ENCODE results near the gene SLC41A2. TPM values are rescaled to one million over a fixed set of nuclear protein-coding genes. Genes with fewer than 3 reads are reported as not detected.

SLC41A2 gene
- total RNA-seq, 4 donors from 2014 or later = 8.4 to 26.1 (median 18.0) TPM

DNA sequence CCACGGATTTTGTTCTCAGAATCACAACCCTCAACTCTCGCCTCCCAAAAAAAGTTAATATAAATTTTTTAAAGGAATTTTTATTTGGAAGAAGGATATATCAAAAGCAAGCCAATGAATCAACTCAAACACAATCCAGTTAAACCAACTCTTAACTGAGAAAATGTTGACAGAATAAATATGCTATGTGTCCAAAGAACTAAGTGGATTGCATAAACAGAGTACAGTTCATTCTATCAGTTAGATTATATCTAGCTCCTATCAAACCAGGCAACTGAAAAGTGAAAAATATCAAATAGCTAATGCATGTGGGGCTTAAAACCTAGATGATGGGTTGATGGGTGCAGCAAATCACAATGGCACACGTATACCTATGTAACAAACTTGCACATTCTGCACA, 16.6 kb downstream of the SLC41A2 start:
- Histone ChIP-seq H3K4me1 (no peaks in the 10 kb centered on the region), H3K9me3 (no peaks in the 10 kb centered on the region), H3K4me3 (no peak overlapping the region), H3K27ac (no peak overlapping the region), H3K36me3 (no peaks in the 10 kb centered on the region), H3K27me3 (no peaks in the 10 kb centered on the region)
- WGBS, 2 donors = 83 to 84% methylated on average over 3 of the region's 3 CpGs
- TF ChIP-seq CTCF (IDR thresholded peaks at IDR 0.05) (no peak), EP300 (IDR thresholded peaks at IDR 0.05) (no peak), POLR2A (IDR thresholded peaks at IDR 0.05) (no peak)
- DNase-seq (ENCODE audit: low spot score in 2 of 2) = no peak

DNA sequence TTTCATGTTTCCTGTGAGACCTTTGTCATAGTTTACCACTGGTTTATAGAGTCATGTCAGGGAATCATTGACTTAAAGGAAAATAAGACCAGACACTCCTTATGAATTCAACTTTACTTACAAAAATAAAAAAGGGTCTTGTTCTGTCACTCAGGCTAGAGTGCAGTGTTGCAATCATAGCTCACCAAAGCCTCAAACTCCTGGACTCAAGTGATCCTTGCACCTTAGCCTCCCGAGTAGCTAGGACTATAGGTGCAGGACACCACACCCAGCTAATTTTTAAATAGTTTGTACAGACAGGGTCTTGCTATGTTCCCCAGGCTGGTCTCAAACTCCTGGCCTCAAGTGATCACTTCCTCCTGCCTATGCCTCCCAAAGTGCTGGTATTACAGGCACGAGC, 19.0 kb downstream of the SLC41A2 start:
- TF ChIP-seq CTCF (IDR thresholded peaks at IDR 0.05) (no peak), EP300 (IDR thresholded peaks at IDR 0.05) (no peak), POLR2A (IDR thresholded peaks at IDR 0.05) (no peak)
- H3K4me3 ChIP-seq = no peak overlapping the region
- peak overlapping the region in 1 of 4 donors; percentile 11 for H3K27ac ChIP-seq
- no peaks in the 10 kb centered on the region for H3K36me3 ChIP-seq
- no peaks in the 10 kb centered on the region for H3K9me3 ChIP-seq
- H3K27me3 ChIP-seq = no peaks in the 10 kb centered on the region
- H3K4me1 ChIP-seq = no peaks in the 10 kb centered on the region
- WGBS, 2 donors = 72 to 78% methylated on average over 2 of the region's 2 CpGs
- DNase-seq (ENCODE audit: low spot score in 2 of 2) = no peak

DNA sequence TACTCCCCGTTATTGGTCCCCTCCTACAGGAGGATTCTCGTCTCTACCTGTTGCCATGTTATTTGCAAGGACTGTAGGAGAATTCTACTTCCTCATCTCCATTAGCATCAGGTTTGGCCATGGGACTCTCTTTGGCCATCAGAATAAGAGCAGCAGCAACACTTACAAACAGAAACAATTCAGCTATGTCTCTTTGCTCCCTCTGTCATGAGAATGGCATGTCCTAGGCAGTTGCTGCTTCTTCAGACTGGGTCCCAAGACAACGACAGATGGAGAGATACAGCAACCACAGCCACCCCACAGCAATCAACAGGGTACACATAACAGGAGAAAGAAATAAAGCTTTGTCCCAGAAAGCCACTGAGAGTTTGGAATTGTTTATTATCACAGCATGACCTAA, 19.7 kb downstream of the SLC41A2 start:
- no peaks in the 10 kb centered on the region for H3K27me3 ChIP-seq
- H3K4me1 ChIP-seq = no peaks in the 10 kb centered on the region
- no peak overlapping the region for H3K4me3 ChIP-seq

DNA sequence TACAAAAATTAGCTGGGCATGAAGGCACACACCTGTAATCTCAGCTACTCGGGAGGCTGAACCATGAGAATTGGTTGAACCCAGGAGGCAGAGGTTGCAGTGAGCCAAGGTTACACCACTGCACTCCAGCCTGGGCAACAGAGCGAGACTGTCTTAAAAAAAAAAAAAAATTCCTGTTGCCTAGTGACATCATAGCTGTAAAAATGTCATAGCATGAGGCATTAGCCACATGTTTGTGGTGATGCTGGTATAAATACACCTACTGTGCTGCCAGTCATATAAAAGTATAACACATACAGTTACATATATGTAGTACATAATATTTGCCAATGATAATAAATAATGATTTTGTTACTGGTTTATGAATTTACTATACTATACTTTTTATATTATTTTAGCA, 22.2 kb downstream of the SLC41A2 start:
- DNase-seq (ENCODE audit: low spot score in 2 of 2) = no peak
- Histone ChIP-seq H3K4me3 (no peak overlapping the region), H3K27me3 (no peaks in the 10 kb centered on the region), H3K27ac (no peak overlapping the region), H3K9me3 (no peaks in the 10 kb centered on the region), H3K36me3 (no peaks in the 10 kb centered on the region), H3K4me1 (no peaks in the 10 kb centered on the region)
- 94 to 98% methylated on average over 2 of the region's 2 CpGs for WGBS, 2 donors
- TF ChIP-seq CTCF (IDR thresholded peaks at IDR 0.05) = no peak
- TF ChIP-seq EP300 (IDR thresholded peaks at IDR 0.05) = no peak
- TF ChIP-seq POLR2A (IDR thresholded peaks at IDR 0.05) = no peak

More for the DNA sequence above, 19.7 kb downstream of the SLC41A2 start:
- Histone ChIP-seq H3K36me3 (no peaks in the 10 kb centered on the region), H3K9me3 (no peaks in the 10 kb centered on the region), H3K27ac (no peak overlapping the region)
- peak in 1 of 2 donors; percentile 45 for DNase-seq (ENCODE audit: low spot score in 2 of 2)
- TF ChIP-seq EP300 (IDR thresholded peaks at IDR 0.05) = peak in 1 of 2 donors; percentile 34
- no peak for TF ChIP-seq CTCF (IDR thresholded peaks at IDR 0.05)
- TF ChIP-seq POLR2A (IDR thresholded peaks at IDR 0.05) = no peak
- WGBS, 2 donors = 42 to 50% methylated on average over 3 of the region's 3 CpGs

DNA sequence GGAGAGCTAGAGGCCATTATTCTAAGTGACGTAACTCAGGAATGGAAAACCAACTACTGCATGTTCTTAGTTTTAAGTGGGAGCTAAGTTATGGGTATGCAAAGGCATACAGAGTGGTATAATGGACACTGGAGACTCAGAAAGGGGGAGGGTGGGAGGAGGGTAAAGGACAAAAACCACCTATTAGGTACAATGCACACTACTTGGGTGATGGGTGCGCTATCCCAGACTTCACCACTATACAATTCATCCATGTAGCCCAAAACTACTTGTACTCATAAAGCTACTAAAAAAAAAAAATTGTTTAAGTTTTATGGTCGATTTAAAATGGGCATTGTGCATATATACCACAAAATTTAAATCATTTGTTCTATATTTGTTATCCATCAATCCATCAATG, 24.3 kb downstream of the SLC41A2 start:
- H3K4me1 ChIP-seq = no peaks in the 10 kb centered on the region
- H3K27ac ChIP-seq = no peak overlapping the region
- no peaks in the 10 kb centered on the region for H3K9me3 ChIP-seq
- H3K4me3 ChIP-seq = no peak overlapping the region
- no peaks in the 10 kb centered on the region for H3K36me3 ChIP-seq
- no peak for DNase-seq (ENCODE audit: low spot score in 2 of 2)
- TF ChIP-seq CTCF (IDR thresholded peaks at IDR 0.05) (no peak), POLR2A (IDR thresholded peaks at IDR 0.05) (no peak)
- 89 to 91% methylated on average over 3 of the region's 3 CpGs for WGBS, 2 donors
- H3K27me3 ChIP-seq = no peaks in the 10 kb centered on the region
